Cardiac septum (tissue), 1 donor: Measurements from ENCODE around the gene MYO1D. TPM values are rescaled to one million over a fixed set of nuclear protein-coding genes. Genes with fewer than 3 reads are reported as not detected.
A peak's percentile ranks its signal among the peaks of the same experiment; 100 is the strongest.

Experiments used
- DNase-seq: peaks from one replicate; pipeline ENCODE4 v3.0.0-alpha.2; 2020; ENCODE audit warnings: low spot score
- intact Hi-C: fragments of 100-400 bp; cut with DNase I; formaldehyde crosslinking; loops from one replicate; pipeline ENCODE4 v1.14.0; 2022
- total RNA-seq: library from RNA; stranded (reverse); fragmentation: NEBNext Ultra II Directional; extraction: Animal tissue kit (Norgen Biotek cat#: 25700); gene quantifications from one replicate; pipeline ENCODE4 v1.2.1, GENCODE V29; 2021
- donor health status: DM: no; HTN: no; CAD: no.

MYO1D gene
- total RNA-seq, 1 donor from 2014 or later: 18.9 TPM

GRCh38 chr17:32493571-32493970, 383.4 kb downstream of the MYO1D start:
- intact Hi-C loops: no loop called here
- DNase-seq: no peak

GRCh38 chr17:32492648-32493289, 384.2 kb downstream of the MYO1D start:
- no peak for DNase-seq
- intact Hi-C loops: no loop called here

GRCh38 chr17:32492264-32492589, 384.7 kb downstream of the MYO1D start:
- intact Hi-C loops: no loop called here
- DNase-seq: no peak

GRCh38 chr17:32491371-32492263, 385.3 kb downstream of the MYO1D start:
- DNase-seq: no peak
- intact Hi-C loops: no loop called here

- intact Hi-C loops: no loop called here
- DNase-seq: no peak
These were observed 386.8 kb downstream of the MYO1D start for GRCh38 chr17:32490101-32490482.

GRCh38 chr17:32489320-32490100, 387.4 kb downstream of the MYO1D start:
- intact Hi-C loops: loop anchor here (10.0 kb wide), 1 partner anchor 165 kb away; no protein-coding TSS in a partner anchor
- DNase-seq: no peak

GRCh38 chr17:32488604-32489180, 388.2 kb downstream of the MYO1D start:
- intact Hi-C loops: loop anchor here (10.0 kb wide), 1 partner anchor 166 kb away; no protein-coding TSS in a partner anchor
- DNase-seq: no peak

GRCh38 chr17:32488177-32488542, 388.8 kb downstream of the MYO1D start:
- no peak for DNase-seq
- intact Hi-C loops: loop anchor here (10.0 kb wide), 1 partner anchor 167 kb away; no protein-coding TSS in a partner anchor

DNA sequence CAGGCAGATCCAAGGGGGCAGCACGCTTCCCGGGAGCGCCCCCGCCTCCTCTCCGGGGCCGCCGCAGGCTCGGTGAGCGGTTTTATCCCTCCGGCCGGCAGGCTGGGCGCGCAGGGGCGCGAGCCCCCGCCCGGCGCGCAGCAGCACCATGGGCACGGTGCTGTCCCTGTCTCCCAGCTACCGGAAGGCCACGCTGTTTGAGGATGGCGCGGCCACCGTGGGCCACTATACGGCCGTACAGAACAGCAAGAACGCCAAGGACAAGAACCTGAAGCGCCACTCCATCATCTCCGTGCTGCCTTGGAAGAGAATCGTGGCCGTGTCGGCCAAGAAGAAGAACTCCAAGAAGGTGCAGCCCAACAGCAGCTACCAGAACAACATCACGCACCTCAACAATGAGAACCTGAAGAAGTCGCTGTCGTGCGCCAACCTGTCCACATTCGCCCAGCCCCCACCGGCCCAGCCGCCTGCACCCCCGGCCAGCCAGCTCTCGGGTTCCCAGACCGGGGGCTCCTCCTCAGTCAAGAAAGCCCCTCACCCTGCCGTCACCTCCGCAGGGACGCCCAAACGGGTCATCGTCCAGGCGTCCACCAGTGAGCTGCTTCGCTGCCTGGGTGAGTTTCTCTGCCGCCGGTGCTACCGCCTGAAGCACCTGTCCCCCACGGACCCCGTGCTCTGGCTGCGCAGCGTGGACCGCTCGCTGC, 389.3 kb downstream of the MYO1D start:
- no peak for DNase-seq
- intact Hi-C loops: loop anchor here (10.0 kb wide), 1 partner anchor 167 kb away; no protein-coding TSS in a partner anchor

GRCh38 chr17:32486701-32487472, 390.0 kb downstream of the MYO1D start, which contains the start of gene CDK5R1:
TSS of gene CDK5R1 (plus strand) at chr17:32486993. CDS start at chr17:32487621, 628 bp downstream.
- intact Hi-C loops: loop anchor here (10.0 kb wide), 1 partner anchor 168 kb away; no protein-coding TSS in a partner anchor

GRCh38 chr17:32486111-32486700, 390.7 kb downstream of the MYO1D start:
- DNase-seq: peak; percentile 86
- intact Hi-C loops: loop anchor here (10.0 kb wide), 1 partner anchor 169 kb away; no protein-coding TSS in a partner anchor

More at GRCh38 chr17:32486701-32487472, 390.0 kb downstream of the MYO1D start, which contains the start of gene CDK5R1:
- DNase-seq: peak; percentile 88

DNA sequence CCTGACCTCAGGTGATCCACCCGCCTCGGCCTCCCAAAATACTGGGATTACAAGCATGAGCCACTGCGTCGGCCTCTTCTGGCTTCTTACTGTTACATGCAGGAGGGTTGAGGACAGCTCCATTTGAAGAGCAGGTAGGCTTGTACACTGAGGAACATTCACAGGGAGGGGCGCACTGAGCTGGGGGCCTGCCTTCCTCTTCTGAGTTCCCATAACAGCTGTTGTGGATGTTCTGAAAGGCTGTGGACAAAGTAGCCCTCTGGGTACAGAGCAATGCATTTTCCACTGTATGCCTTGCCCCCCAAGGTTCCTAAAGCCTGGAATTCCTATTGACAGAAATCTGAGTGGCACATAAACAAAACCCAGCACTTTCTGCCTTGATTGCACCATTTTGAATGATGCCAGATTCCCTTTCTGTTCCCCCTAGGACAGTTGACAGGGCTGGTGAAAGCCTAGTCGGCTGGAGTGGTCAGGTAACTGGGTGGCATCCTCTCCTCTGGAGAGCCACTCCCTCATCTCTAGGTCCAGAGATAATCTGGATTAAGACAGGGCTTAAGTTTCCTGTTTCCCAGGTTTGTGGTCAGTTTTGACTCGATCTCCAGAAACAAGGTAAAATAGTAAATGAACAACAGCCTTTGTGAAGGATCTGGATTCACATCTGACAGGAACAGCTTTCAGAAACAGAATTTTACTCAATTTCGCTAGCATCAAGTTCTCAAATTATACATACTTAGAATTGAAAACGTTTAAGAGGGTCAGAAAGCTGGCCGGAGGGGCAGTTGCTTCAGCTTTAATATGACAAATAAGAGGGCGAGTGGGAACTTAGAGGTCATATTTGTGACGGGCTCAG, 391.4 kb downstream of the MYO1D start:
- DNase-seq: no peak
- intact Hi-C loops: loop anchor here (10.0 kb wide), 1 partner anchor 169 kb away; no protein-coding TSS in a partner anchor

GRCh38 chr17:32484628-32485027, 392.3 kb downstream of the MYO1D start:
- no peak for DNase-seq
- intact Hi-C loops: loop anchor here (5.0 to 10.0 kb wide), 3 partner anchors 33 to 268 kb away; no protein-coding TSS in a partner anchor

DNA sequence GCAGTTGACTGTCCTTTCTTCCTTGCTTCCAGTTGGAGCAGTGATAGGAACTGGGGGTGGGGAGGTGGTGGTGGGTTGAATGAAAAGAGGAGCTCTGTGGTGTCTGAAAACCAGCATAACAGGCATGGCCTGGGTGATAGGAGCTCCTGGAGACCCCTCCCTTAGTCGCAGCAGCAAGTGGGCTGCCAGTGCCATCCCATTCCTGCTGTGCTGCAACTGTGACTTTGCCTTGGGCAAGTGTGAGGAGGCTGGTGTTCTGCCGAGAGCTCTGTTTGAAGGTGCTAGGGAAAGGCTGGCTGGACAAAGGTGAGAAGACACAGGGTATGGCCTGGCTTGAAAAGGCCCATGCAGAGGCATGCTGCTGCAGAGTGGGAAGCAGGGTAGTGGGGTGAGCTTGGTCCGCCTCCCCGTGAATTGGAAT, 392.9 kb downstream of the MYO1D start:
- intact Hi-C loops: loop anchor here (5.0 to 10.0 kb wide), 3 partner anchors 33 to 268 kb away; no protein-coding TSS in a partner anchor
- no peak for DNase-seq

DNA sequence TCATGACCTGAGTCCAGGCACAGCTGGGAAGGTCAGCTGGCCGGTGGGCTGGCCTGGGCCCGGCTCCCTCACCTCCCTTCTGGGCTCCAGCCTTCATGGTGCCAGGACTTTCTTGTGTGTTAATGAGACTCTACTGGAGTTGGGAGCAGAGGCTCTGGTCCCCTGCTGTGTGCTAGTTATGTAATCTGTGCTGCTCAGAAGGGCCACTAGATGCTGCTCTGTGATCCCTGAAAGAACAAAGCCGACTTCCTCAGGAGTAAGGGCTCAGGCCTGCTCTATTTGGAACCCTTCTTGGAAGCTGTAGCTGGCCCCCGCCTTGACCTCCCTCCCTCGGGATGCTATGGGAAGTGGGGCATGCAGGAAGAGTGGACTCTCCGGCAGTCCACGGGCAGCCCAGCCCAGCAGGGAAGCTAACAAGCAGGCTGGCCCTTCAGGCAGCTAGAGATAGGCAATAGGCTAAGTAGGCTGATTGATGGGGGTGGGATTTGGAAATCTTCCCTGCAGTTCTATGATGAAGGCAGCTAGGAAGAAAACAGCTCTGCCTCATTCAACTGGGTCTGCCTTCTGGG, 393.4 kb downstream of the MYO1D start:
- DNase-seq: no peak
- intact Hi-C loops: loop anchor here (5.0 to 10.0 kb wide), 3 partner anchors 34 to 269 kb away; no protein-coding TSS in a partner anchor
